Neural cell (in vitro differentiated cells): ENCODE measurements around the gene PDE4A.

Experiments used
- CTCF ChIP-seq: fragments of 450-650 bp; IDR thresholded peaks from 2 replicates; pipeline ENCODE4 v1.5.1; 2014; ENCODE audit warnings: antibody characterized with exemption, mild to moderate bottlenecking, moderate library complexity; ENCODE audit not compliant: poor library complexity, severe bottlenecking
- EP300 ChIP-seq: fragments of 450-650 bp; conservative IDR thresholded peaks from 2 replicates; pipeline ENCODE4 v1.6.1; 2014; ENCODE audit warnings: antibody characterized with exemption, mild to moderate bottlenecking, moderate library complexity; ENCODE audit not compliant: poor library complexity, severe bottlenecking
- EZH2 ChIP-seq: fragments of 200-600, 300-800 bp; shearing (Covaris generic), sonication (generic); IDR thresholded peaks from 2 replicates; pipeline ENCODE4 v1.6.1; 2014; ENCODE audit warnings: antibody characterized with exemption, low read length, borderline replicate concordance, mild to moderate bottlenecking; ENCODE audit not compliant: insufficient read depth, poor library complexity, severe bottlenecking
- MXI1 ChIP-seq: fragments of 450-650 bp; conservative IDR thresholded peaks from 2 replicates; pipeline ENCODE4 v1.6.1; 2014; ENCODE audit warnings: antibody characterized with exemption, mild to moderate bottlenecking; ENCODE audit not compliant: poor library complexity, severe bottlenecking
- POLR2AphosphoS5 ChIP-seq: IDR thresholded peaks from 2 replicates; pipeline ENCODE4 v1.6.1; 2012
- RAD21 ChIP-seq: fragments of 450-650 bp; conservative IDR thresholded peaks from 2 replicates; pipeline ENCODE4 v1.6.1; 2014; ENCODE audit warnings: antibody characterized with exemption, mild to moderate bottlenecking, moderate library complexity
- REST ChIP-seq: IDR thresholded peaks from 2 replicates; pipeline ENCODE4 v1.6.1; 2012; ENCODE audit warnings: borderline replicate concordance
- SMC3 ChIP-seq: fragments of 450-650 bp; conservative IDR thresholded peaks from 2 replicates; pipeline ENCODE4 v1.6.1; 2014; ENCODE audit warnings: antibody characterized with exemption, mild to moderate bottlenecking, moderate library complexity; ENCODE audit not compliant: poor library complexity
- TAF1 ChIP-seq: IDR thresholded peaks from 2 replicates; pipeline ENCODE4 v1.6.1; 2012; ENCODE audit warnings: low read depth

GRCh38 chr19:10442698-10443097, 22.4 kb downstream of the PDE4A start:
- no peak for TF ChIP-seq CTCF
- no peak for TF ChIP-seq TAF1
- no peak for TF ChIP-seq EZH2
- no peak for TF ChIP-seq POLR2AphosphoS5
- no peak for TF ChIP-seq REST
- TF ChIP-seq EP300 = no peak
- TF ChIP-seq SMC3 = no peak
- no peak for TF ChIP-seq MXI1
- no peak for TF ChIP-seq RAD21
